Heart left ventricle (tissue), 13 donors: ENCODE data around the gene DLEU7.

Experiments
- POLR2A ChIP-seq, 2 donors: fragments of 450-650 bp; IDR thresholded peaks; one replicate each; pipeline ENCODE4 v1.6.1; 2017; ENCODE audit warnings: antibody characterized with exemption in 2 of 2, mild to moderate bottlenecking in 2 of 2, moderate library complexity in 2 of 2
- TF ChIP-seq, protein P1 (sequence below), 12 donors: fragments of 200-600 bp; sonication (generic) in 4 of 12; IDR thresholded peaks; one replicate each; pipeline versions ENCODE4 v1.5.0 to v1.8.0; 2018 to 2022; ENCODE audit warnings: antibody characterized with exemption in 12 of 12, mild to moderate bottlenecking in 5 of 12
- donor health status: ischemic (EF 13 %, LVEDD 7.1; RV severe dilation, severe dysfunction).
- donor health status: DM: no; HTN: yes; CAD: no.
- donor health status: DM: no; HTN: no; CAD: no.
- donor health status: ischemic (EF 25% LVEDD 6.9; RV normal size, moderate dysfunction).
- donor health status: ischemic (EF 25% LVEDD 5.7; RV mildly dilated, moderate dysfunction).
- donor health status: ischemic (EF 35%, LVEDD 5.7; RV mildly dilated, moderate dysfunction).
- donor health status: nonischemic (EF 11% LVEDD 7.7; RV severe dilation, severe dysfunction).
- donor health status: DM: yes; HTN: yes; CAD: no.
- donor health status: PGD.
- donor health status: ischemic (EF 29% LVEDD 5.4; RV normal size, mild dysfunction).
- donor health status: nonischemic (EF 23%, LVEDD 6.1; RV moderate dilation, normal function).

DNA sequence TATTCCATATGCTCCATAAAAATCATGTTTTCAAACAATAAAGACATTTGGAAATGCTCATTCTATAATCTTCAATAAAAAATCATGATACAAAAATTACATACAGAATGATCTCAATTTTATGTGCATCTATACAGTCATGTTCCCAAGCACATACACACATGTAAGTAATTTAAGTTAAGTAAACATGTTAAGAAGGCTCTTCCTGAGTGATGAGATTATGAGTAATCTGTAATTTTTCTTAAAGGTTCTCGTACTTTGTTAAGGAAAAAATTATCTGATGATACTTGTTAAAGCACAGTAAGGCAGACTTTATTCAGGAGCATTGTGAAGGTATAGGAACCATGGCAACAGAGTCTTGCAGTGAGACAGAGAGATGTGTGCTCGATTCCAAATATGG is 30.0 kb upstream of the DLEU7 start:
- TF ChIP-seq POLR2A (IDR thresholded peaks at IDR 0.05): no peak
- TF ChIP-seq, protein P1, sequence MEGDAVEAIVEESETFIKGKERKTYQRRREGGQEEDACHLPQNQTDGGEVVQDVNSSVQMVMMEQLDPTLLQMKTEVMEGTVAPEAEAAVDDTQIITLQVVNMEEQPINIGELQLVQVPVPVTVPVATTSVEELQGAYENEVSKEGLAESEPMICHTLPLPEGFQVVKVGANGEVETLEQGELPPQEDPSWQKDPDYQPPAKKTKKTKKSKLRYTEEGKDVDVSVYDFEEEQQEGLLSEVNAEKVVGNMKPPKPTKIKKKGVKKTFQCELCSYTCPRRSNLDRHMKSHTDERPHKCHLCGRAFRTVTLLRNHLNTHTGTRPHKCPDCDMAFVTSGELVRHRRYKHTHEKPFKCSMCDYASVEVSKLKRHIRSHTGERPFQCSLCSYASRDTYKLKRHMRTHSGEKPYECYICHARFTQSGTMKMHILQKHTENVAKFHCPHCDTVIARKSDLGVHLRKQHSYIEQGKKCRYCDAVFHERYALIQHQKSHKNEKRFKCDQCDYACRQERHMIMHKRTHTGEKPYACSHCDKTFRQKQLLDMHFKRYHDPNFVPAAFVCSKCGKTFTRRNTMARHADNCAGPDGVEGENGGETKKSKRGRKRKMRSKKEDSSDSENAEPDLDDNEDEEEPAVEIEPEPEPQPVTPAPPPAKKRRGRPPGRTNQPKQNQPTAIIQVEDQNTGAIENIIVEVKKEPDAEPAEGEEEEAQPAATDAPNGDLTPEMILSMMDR (IDR thresholded peaks at IDR 0.05): no peak
